ENCODE results near the gene RBM3.

RBM3 gene

DNA sequence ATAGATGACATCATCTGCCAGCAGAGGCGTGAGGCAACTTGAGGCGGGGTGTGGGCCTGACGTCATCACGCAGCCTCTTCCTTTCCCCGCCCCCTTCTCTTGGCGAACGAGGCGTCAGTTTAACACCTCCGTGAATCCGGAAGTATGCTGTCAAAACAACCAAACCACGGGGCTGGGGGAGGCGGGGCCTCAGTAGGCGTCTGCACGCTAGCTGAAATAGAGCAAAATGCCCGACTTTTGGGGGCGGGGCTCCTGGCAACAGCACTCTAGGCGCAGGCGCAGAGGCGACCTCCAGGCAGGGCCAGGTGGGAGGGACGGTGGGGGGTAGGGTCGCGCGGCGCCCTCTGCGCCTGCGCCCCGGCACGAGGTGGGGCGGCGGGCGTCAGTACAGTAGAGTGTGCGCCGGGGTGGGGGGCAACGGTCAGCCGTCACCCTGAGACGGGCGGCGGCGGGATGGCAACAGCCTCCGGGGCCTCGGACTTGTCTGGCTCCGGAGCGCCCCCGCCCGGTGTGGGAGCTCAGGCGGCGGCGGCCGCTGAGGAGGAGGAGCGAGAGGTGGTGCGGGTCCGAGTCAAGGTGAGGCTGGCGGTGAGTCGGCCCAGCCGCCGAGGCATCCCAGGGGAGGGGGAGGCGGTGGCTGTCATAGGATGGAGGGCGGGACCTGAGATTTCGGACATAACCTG lies 34.8 kb upstream of the RBM3 start, which contains the start of gene TBC1D25 (continued):
- TF ChIP-seq ZNF140 (tag by site-specific recombination; IDR thresholded peaks at IDR 0.05) (no peak), ZNF600 (tag by site-specific recombination; IDR thresholded peaks at IDR 0.05) (peak; percentile 76), ZNF10 (tag by site-specific recombination; IDR thresholded peaks at IDR 0.05) (no peak), ZNF19 (tag by site-specific recombination; IDR thresholded peaks at IDR 0.05; ENCODE audit: low read depth) (no peak), ZNF433 (tag by site-specific recombination; IDR thresholded peaks at IDR 0.05; ENCODE audit: low read depth) (no peak), ZNF514 (tag by site-specific recombination; IDR thresholded peaks at IDR 0.05) (no peak), EGR2 (tag by site-specific recombination; IDR thresholded peaks at IDR 0.05; ENCODE audit: low read depth) (peak; percentile 71), ZNF221 (tag by site-specific recombination; IDR thresholded peaks at IDR 0.05; ENCODE audit: borderline replicate concordance) (no peak), ZNF558 (tag by site-specific recombination; IDR thresholded peaks at IDR 0.05) (no peak), ZBTB17 (tag by site-specific recombination; IDR thresholded peaks at IDR 0.05) (peak; percentile 48; the same call in 1 of the 2 replicates), ZFP69B (tag by site-specific recombination; IDR thresholded peaks at IDR 0.05) (no peak), ZSCAN30 (tag by site-specific recombination; IDR thresholded peaks at IDR 0.05) (peak; percentile 64; the same call in 1 of the 2 replicates), ZNF830 (tag by site-specific recombination; IDR thresholded peaks at IDR 0.05; ENCODE audit: low read depth) (no peak), KLF9 (tag by site-specific recombination; IDR thresholded peaks at IDR 0.05; ENCODE audit: low read depth) (peak; percentile 83), ZNF677 (tag by site-specific recombination; IDR thresholded peaks at IDR 0.05) (no peak), ZNF707 (tag by site-specific recombination; IDR thresholded peaks at IDR 0.05) (no peak), ZBTB1 (tag by site-specific recombination; IDR thresholded peaks at IDR 0.05) (no peak), ZNF658 (tag by site-specific recombination; IDR thresholded peaks at IDR 0.05) (no peak), YY1 (tag by site-specific recombination; IDR thresholded peaks at IDR 0.05) (no peak), SETDB1 (IDR thresholded peaks at IDR 0.05; ENCODE audit: insufficient read length, low read length) (no peak), IKZF3 (tag by site-specific recombination; IDR thresholded peaks at IDR 0.05) (no peak), ZNF624 (tag by site-specific recombination; IDR thresholded peaks at IDR 0.05) (no peak), ZNF585B (tag by site-specific recombination; IDR thresholded peaks at IDR 0.05) (no peak), ZNF274 (IDR thresholded peaks at IDR 0.05; ENCODE audit: low read length) (no peak), ZNF274 (tag by site-specific recombination; IDR thresholded peaks at IDR 0.05; ENCODE audit: borderline replicate concordance) (no peak), ZNF132 (tag by site-specific recombination; IDR thresholded peaks at IDR 0.05; ENCODE audit: borderline replicate concordance) (no peak), ZNF202 (tag by site-specific recombination; IDR thresholded peaks at IDR 0.05; ENCODE audit: borderline replicate concordance) (no peak)
- TF ChIP-seq, protein P1, sequence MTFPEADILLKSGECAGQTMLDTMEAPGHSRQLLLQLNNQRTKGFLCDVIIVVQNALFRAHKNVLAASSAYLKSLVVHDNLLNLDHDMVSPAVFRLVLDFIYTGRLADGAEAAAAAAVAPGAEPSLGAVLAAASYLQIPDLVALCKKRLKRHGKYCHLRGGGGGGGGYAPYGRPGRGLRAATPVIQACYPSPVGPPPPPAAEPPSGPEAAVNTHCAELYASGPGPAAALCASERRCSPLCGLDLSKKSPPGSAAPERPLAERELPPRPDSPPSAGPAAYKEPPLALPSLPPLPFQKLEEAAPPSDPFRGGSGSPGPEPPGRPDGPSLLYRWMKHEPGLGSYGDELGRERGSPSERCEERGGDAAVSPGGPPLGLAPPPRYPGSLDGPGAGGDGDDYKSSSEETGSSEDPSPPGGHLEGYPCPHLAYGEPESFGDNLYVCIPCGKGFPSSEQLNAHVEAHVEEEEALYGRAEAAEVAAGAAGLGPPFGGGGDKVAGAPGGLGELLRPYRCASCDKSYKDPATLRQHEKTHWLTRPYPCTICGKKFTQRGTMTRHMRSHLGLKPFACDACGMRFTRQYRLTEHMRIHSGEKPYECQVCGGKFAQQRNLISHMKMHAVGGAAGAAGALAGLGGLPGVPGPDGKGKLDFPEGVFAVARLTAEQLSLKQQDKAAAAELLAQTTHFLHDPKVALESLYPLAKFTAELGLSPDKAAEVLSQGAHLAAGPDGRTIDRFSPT (tag by site-specific recombination; IDR thresholded peaks at IDR 0.05) = no peak
- TF ChIP-seq, protein P2, sequence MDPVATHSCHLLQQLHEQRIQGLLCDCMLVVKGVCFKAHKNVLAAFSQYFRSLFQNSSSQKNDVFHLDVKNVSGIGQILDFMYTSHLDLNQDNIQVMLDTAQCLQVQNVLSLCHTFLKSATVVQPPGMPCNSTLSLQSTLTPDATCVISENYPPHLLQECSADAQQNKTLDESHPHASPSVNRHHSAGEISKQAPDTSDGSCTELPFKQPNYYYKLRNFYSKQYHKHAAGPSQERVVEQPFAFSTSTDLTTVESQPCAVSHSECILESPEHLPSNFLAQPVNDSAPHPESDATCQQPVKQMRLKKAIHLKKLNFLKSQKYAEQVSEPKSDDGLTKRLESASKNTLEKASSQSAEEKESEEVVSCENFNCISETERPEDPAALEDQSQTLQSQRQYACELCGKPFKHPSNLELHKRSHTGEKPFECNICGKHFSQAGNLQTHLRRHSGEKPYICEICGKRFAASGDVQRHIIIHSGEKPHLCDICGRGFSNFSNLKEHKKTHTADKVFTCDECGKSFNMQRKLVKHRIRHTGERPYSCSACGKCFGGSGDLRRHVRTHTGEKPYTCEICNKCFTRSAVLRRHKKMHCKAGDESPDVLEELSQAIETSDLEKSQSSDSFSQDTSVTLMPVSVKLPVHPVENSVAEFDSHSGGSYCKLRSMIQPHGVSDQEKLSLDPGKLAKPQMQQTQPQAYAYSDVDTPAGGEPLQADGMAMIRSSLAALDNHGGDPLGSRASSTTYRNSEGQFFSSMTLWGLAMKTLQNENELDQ (tag by site-specific recombination; IDR thresholded peaks at IDR 0.05; ENCODE audit: low read depth) = no peak
- TF ChIP-seq, protein P3, sequence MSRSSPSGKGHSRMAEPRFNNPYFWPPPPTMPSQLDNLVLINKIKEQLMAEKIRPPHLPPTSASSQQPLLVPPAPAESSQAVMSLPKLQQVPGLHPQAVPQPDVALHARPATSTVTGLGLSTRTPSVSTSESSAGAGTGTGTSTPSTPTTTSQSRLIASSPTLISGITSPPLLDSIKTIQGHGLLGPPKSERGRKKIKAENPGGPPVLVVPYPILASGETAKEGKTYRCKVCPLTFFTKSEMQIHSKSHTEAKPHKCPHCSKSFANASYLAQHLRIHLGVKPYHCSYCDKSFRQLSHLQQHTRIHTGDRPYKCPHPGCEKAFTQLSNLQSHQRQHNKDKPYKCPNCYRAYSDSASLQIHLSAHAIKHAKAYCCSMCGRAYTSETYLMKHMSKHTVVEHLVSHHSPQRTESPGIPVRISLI (tag by site-specific recombination; IDR thresholded peaks at IDR 0.05) = no peak
- TF ChIP-seq, protein P4, sequence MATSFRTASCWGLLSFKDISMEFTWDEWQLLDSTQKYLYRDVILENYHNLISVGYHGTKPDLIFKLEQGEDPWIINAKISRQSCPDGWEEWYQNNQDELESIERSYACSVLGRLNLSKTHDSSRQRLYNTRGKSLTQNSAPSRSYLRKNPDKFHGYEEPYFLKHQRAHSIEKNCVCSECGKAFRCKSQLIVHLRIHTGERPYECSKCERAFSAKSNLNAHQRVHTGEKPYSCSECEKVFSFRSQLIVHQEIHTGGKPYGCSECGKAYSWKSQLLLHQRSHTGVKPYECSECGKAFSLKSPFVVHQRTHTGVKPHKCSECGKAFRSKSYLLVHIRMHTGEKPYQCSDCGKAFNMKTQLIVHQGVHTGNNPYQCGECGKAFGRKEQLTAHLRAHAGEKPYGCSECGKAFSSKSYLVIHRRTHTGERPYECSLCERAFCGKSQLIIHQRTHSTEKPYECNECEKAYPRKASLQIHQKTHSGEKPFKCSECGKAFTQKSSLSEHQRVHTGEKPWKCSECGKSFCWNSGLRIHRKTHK (tag by site-specific recombination; IDR thresholded peaks at IDR 0.05) = no peak
- TF ChIP-seq, protein P5, sequence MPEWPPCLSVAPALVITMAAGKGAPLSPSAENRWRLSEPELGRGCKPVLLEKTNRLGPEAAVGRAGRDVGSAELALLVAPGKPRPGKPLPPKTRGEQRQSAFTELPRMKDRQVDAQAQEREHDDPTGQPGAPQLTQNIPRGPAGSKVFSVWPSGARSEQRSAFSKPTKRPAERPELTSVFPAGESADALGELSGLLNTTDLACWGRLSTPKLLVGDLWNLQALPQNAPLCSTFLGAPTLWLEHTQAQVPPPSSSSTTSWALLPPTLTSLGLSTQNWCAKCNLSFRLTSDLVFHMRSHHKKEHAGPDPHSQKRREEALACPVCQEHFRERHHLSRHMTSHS (tag by site-specific recombination; IDR thresholded peaks at IDR 0.05) = no peak
